ENCODE results near the gene MUC13.

MUC13 gene

DNA sequence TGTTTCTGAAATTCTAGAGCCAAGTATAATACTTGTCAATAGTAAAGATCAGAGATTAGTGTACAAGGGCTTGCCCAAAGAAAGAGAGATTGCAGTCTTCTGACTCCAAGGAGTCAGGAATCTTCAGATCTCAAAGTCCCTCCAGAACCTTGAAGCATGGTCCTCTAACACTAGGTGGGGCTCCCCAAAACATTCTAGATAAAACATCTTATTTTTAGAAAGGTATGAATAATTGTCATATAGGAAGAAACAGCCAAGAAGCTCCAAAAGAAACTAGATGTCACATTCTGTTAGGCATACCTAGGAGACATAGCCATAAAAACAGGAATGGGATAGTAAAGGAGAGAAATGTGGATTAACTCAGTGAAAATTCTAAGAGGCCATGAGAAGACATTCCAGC lies 10.7 kb downstream of the MUC13 start:
- DNase-seq (ENCODE audit: insufficient read length, low spot score): no peak
- FAIRE-seq: no peak
- TF ChIP-seq, protein P1, sequence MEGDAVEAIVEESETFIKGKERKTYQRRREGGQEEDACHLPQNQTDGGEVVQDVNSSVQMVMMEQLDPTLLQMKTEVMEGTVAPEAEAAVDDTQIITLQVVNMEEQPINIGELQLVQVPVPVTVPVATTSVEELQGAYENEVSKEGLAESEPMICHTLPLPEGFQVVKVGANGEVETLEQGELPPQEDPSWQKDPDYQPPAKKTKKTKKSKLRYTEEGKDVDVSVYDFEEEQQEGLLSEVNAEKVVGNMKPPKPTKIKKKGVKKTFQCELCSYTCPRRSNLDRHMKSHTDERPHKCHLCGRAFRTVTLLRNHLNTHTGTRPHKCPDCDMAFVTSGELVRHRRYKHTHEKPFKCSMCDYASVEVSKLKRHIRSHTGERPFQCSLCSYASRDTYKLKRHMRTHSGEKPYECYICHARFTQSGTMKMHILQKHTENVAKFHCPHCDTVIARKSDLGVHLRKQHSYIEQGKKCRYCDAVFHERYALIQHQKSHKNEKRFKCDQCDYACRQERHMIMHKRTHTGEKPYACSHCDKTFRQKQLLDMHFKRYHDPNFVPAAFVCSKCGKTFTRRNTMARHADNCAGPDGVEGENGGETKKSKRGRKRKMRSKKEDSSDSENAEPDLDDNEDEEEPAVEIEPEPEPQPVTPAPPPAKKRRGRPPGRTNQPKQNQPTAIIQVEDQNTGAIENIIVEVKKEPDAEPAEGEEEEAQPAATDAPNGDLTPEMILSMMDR (IDR thresholded peaks at IDR 0.05; ENCODE audit: insufficient read depth, missing control alignments): no peak

DNA sequence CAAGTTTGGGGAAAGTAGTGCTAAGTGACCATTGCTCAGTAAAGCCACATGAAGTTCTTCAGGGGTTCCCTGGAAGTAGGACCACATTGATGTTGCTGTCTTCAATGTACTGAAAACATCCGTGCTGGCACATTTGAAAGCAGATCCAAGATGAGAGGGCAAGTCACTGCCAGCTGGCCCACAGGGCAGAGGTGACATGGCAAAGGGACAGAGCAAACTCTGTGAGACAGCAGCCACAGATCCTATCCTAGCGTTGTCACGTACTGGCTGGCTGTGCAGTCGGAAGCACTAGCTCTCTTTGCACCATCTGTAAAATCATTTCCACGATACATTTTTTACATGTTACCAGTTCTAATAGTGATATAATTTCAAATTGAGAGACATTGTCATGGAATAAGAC lies 13.8 kb downstream of the MUC13 start:
- DNase-seq (ENCODE audit: insufficient read length, low spot score) (no peak), FAIRE-seq (no peak)
- TF ChIP-seq, protein P1 (IDR thresholded peaks at IDR 0.05; ENCODE audit: insufficient read depth, missing control alignments): no peak

- TF ChIP-seq, protein P1 (IDR thresholded peaks at IDR 0.05; ENCODE audit: insufficient read depth, missing control alignments): no peak
- FAIRE-seq (no peak), DNase-seq (ENCODE audit: insufficient read length, low spot score) (no peak)
Measured at GRCh38 chr3:124919756-124920155, 14.8 kb downstream of the MUC13 start.

DNA sequence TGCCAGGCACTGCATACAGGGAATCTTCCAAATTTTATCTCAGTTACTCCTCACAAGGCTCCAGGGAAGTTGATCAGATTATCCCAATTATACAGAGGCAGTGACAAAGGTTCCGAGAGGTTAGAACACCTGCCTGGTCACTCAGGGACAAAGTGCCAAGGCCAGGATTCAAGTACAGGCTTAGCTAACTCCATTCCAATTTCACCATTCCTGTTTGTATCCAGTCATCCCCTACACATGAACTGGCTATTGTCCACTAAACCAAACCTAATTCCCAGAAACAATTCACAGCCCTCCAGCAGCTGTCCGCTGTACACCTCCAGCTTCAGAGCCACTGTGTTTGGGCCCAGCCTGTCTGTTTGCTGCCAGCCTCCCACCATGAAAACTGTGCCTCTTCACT lies 16.0 kb downstream of the MUC13 start:
- no peak for FAIRE-seq
- no peak for DNase-seq (ENCODE audit: insufficient read length, low spot score)
- TF ChIP-seq, protein P1 (IDR thresholded peaks at IDR 0.05; ENCODE audit: insufficient read depth, missing control alignments): no peak

GRCh38 chr3:124916837-124917409 lies 17.6 kb downstream of the MUC13 start:
- TF ChIP-seq, protein P1 (IDR thresholded peaks at IDR 0.05; ENCODE audit: insufficient read depth, missing control alignments): no peak
- DNase-seq (ENCODE audit: insufficient read length, low spot score): no peak
- no peak for FAIRE-seq

DNA sequence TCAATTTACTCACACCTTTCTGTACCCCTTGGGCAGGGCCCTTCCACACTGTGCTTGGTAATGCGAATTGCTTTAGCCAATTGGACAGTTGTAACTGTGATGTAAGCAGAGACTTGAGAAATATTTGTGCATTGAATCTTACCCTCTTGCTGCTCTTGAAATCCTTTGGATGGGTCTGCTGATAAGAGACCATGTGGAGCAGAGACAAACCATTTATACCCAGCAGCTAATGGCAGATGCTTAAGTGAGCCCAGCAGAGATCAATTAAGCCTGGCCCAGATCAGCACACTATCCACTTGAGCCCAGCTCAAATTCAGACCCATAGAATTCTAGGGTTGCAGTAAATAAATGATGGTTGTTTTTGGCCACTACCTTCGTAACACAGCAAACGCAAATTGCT lies 19.3 kb downstream of the MUC13 start:
- no peak for DNase-seq (ENCODE audit: insufficient read length, low spot score)
- TF ChIP-seq, protein P1 (IDR thresholded peaks at IDR 0.05; ENCODE audit: insufficient read depth, missing control alignments): no peak
- no peak for FAIRE-seq

GRCh38 chr3:124907957-124908356 lies 26.6 kb downstream of the MUC13 start:
- FAIRE-seq (no peak), DNase-seq (ENCODE audit: insufficient read length, low spot score) (no peak)
- TF ChIP-seq, protein P1 (IDR thresholded peaks at IDR 0.05; ENCODE audit: insufficient read depth, missing control alignments): no peak
